Fibroblast of pulmonary artery (primary cell): ENCODE results near the gene RASSF6.

Experiments
- DNase-seq: peaks from one replicate; pipeline ENCODE4 v3.0.0-alpha.2; 2010; ENCODE audit warnings: low read depth
- H3K4me3 ChIP-seq: replicated peaks from 2 replicates; pipeline ENCODE4 v1.5.1; 2011; ENCODE audit warnings: low read depth, mild to moderate bottlenecking, control low read depth, low read length, moderate library complexity
- CTCF ChIP-seq: IDR thresholded peaks from 2 replicates; pipeline ENCODE4 v1.5.1; 2011; ENCODE audit warnings: mild to moderate bottlenecking, control low read depth, low read length, inconsistent platforms; ENCODE audit errors: missing control alignments

Gene RASSF6

GRCh38 chr4:73528171-73528570 lies 92.1 kb downstream of the RASSF6 start:
- no peak for TF ChIP-seq CTCF
- DNase-seq = peak; percentile 15
- H3K4me3 ChIP-seq = no peak overlapping the region

GRCh38 chr4:73527196-73527595 lies 93.0 kb downstream of the RASSF6 start:
- H3K4me3 ChIP-seq = no peak overlapping the region
- no peak for DNase-seq
- TF ChIP-seq CTCF = no peak

GRCh38 chr4:73525611-73526010 lies 94.6 kb downstream of the RASSF6 start:
- DNase-seq = no peak
- H3K4me3 ChIP-seq = no peak overlapping the region
- no peak for TF ChIP-seq CTCF

- no peak for DNase-seq
- TF ChIP-seq CTCF = no peak
- no peak overlapping the region for H3K4me3 ChIP-seq
Measured at GRCh38 chr4:73523126-73523525, 97.1 kb downstream of the RASSF6 start.
